NCI-H748 (cell line): ENCODE measurements around the gene KIF23.

Experiments used
- DNase-seq: peaks from one replicate; lab custom pipeline; 2025; ENCODE audit not compliant: unreplicated experiment; lab: John Stamatoyannopoulos, UW

The KIF23 gene

DNA sequence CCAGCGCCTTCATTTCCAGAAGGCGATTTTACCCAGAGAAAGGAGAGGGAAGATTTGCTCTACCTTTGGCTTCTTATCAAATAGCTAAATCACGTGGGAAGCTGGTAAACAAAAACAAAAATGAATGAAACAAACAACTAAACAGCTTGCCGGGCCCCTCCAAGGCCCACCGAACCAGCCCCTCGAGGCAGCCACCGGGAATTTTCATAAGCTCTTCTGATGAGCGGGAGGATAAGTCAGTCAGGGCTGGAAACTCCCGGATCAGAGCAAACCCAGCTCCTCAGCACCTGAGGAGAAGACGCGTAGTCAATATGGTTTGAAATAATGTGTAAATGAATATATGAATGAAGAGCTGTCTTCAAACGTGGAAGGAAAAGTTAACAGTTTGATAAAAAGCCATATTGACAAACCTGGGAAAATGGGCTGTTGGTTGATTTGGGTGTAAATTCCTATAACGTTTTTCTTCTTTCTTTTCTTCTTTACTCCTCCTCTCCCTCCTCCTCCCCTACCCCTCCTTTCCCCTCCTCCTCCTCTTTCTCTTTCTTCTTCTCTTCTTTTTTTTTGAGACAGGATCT is 49.1 kb downstream of the KIF23 start:
- no peak for DNase-seq

GRCh38 chr15:69465253-69465652 is 51.1 kb downstream of the KIF23 start:
- DNase-seq: no peak

- no peak for DNase-seq
These were observed 52.6 kb downstream of the KIF23 start for GRCh38 chr15:69466733-69467132.

- peak; percentile 17 for DNase-seq
These were observed 53.5 kb downstream of the KIF23 start for GRCh38 chr15:69467636-69468035.

GRCh38 chr15:69468241-69469121 is 54.3 kb downstream of the KIF23 start:
- DNase-seq: peak; percentile 95

DNA sequence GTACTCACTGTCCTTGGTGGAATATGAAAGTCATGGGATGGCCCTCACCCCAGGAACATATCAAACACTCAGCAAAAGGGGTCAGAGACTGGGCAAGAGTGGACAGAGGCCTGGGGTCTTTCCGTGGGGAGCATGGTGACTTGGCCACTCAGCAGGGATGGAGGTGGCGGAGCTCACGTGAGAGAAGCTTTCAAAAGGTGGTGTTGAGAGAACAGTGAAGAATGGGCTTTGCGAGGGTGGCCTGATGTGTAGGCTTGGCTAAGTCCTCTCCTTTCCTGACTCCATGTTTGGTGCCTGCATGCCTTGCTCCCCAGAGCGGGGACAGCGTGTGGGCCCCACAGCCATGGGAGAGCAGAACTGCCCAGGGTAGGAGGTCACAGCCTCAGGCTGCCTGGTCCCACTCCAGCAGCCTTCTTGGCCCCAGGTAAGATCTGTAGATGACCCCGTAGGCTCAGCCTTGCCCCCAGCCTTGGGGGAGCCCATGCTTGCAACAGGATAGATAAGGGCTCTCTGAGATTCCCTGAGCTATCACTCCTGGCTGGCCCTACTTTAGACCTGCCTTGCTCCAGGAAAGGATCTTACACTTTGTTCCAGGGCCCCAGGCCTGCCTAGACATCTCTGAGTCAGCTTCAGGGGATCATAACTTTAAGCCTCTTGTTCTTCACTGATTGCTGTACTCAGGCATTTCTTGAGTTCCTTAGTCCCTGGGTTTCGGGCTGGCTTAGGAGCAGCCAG is 55.5 kb downstream of the KIF23 start:
- DNase-seq: no peak

GRCh38 chr15:69472046-69472445 is 57.9 kb downstream of the KIF23 start:
- no peak for DNase-seq

DNA sequence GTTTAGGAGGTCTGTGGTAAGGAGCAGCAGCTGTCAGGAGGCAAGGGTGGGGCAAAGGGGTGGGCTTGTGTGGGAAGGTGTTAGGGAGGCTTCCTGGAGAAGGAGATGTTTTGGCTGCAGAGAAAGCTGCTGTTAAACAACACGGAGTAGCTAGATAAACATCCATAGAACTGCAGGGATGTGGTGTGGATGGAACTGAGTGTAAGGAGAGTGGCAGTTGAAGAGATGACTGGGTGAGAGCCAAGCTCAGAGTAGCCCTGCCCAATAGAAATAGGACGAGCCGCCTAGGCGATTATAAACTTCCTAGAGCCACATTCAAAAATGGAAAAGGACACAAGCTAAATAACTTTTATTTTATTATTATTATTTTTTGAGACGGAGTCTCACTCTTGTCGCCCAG is 58.4 kb downstream of the KIF23 start:
- no peak for DNase-seq

- DNase-seq: no peak
These were observed 60.1 kb downstream of the KIF23 start for GRCh38 chr15:69474291-69474690.

- no peak for DNase-seq
These were observed 60.8 kb downstream of the KIF23 start for GRCh38 chr15:69474846-69475455.

- peak; percentile 58 for DNase-seq
These were observed 61.7 kb downstream of the KIF23 start for GRCh38 chr15:69475769-69476358.

DNA sequence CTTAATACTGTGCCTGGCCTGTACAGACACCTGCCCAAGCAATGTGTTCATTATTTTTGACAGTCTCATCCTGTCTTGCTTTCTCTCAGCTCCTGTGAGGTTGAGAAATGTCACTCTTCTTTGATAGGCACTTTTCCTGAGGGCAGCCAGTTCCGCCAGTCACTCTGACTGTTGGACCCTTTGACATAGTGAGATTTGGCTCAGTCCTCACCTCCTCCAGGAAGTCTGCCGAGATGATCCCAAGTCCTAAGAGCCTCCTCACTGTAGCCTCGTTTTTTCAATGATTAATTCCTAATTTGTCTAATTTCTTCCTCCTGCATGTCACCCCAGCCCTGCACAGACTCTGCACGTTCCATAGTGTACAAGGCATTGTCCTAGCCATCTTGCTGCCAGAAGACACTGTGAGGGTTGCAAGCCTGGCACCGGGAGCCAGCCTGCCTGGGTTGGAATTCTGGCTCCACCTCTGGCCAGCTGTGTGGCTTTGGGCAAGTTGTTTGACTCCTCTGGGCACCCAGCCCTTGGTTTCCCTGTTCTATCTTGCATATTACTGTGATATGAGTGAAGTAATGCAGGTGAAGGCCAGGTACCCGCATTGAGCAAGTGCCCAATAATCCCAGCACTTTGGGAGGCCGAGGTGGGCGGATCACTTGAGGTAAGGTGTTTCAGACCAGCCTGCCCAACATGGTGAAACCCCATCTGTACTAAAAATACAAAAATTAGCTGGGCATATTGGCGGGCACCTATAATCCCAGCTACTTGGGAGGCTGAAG is 62.7 kb downstream of the KIF23 start:
- DNase-seq: no peak

GRCh38 chr15:69478259-69478781 is 64.2 kb downstream of the KIF23 start:
- DNase-seq: peak; percentile 78

DNA sequence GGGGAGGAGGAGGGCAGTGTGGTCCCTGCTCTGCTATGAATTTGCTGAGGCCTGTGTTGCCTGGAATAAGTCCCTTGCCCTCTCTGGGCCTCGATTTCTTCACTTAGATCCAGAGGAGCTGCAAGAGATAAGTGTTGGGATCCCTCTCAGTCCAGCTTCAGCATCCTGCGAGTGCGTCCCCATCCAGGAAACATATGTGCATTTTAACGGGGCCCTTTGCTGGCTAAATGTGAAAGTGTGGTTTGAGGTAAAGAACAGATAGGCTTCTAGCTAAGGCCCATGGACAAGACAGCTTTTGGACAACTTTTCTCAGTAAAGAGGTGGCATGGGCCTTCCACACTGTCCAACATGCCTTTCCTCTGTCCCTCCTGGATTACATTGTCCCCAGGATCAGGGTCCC is 64.9 kb downstream of the KIF23 start:
- DNase-seq: no peak

DNA sequence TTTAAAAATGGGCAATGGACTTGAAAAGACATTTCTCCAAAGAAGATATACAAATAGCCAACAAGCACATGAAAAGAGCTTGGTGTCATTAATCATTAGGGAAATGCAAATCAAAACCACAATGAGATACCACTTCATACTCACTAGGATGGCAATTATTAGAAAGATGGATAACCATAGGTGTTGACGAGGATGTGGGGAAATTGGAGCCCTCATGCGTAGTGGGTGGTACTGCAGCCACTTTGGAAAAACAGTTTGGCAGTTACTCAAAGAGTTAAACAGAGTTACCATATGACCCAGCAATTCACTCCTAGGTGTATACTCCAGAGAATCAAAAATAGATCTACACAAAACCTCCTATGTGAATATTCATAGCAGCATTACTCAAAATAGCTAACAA is 65.8 kb downstream of the KIF23 start:
- DNase-seq: no peak

GRCh38 chr15:69480932-69481331 is 66.8 kb downstream of the KIF23 start:
- DNase-seq: no peak

- no peak for DNase-seq
These were observed 68.6 kb downstream of the KIF23 start for GRCh38 chr15:69482686-69483256.

DNA sequence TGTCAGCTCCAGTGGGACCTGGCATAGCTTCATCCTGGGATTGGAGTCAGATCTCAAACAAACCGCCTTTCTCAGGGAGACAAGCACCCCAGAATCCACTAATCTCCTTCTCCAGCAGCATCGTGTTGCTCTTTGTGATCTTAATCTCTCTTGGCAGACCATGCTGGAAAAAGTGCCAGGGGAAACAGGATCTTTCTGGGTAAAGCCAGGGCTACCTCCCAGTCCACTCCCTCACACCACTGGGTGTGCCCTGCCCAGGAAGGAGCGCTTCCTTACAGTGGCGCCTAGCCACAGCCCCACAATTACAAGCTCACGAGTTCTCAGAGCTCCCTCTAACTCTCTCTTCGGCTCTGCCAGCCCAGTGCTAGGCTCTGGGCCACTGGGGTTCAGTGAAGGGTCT is 70.7 kb downstream of the KIF23 start:
- DNase-seq: no peak

DNA sequence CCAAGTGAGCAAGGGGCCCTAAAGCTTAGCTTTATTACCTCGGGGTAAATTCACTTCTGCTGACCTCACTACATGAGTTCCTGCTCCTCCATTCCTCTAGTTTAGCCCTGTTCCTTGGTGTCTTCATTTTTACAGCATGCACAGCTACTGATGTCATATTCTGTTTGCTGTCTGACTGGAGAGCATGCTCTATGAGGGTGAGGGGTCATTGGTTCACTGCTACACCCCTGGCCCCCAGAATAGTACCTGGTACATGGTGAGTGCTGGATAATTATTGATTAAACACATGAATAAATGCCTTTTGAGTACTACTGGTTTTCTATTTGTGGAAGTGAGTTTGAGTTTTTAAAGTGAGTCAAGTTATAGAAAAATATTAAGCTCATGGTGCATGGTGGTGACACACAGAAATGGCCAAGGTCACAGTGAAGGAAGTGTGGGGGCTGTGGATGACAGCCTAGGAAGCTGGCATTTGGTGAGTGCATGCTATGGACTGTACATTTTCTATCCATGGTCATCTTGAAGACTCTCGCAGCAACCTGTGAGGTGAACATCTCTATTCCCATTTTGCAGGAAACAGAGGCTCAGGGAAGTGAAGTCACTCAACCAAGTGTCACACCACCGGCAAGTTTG is 72.4 kb downstream of the KIF23 start:
- DNase-seq: no peak
